DOHH2 (cell line): ENCODE measurements around the gene AGT.

Source experiments
- CTCF ChIP-seq: fragments of 200-600 bp; sonication (generic); IDR thresholded peaks from one replicate; pipeline ENCODE4 v1.5.1; 2014; ENCODE audit warnings: antibody characterized with exemption, mild to moderate bottlenecking, low read depth, low read length; ENCODE audit not compliant: poor library complexity, severe bottlenecking
- EZH2phosphoT487 ChIP-seq: fragments of 200-600 bp; sonication (generic); IDR thresholded peaks from 2 replicates; pipeline ENCODE4 v1.6.1; 2017; ENCODE audit warnings: borderline replicate concordance, mild to moderate bottlenecking, antibody characterized with exemption, low read length, moderate library complexity, mixed read lengths

- TF ChIP-seq CTCF (no peak), EZH2phosphoT487 (no peak)
These were observed 30.9 kb downstream of the AGT start for GRCh38 chr1:230682882-230683610.
